HG02884 (cell line): ENCODE measurements around the gene KLRB1.
"Not testable (repeated sequence)": the region's sequence is repeated elsewhere in the genome, so short reads cannot be mapped to it uniquely, and the experiment has no call there.

ENCODE experiments used
- ATAC-seq: cut with Tn5 transposase; IDR thresholded peaks from one replicate; pipeline ENCODE4 v1.9.1; 2021; ENCODE audit warnings: mild to moderate bottlenecking, moderate library complexity; ENCODE audit not compliant: unreplicated experiment

The KLRB1 gene

GRCh38 chr12:9545489-9545888, 62.2 kb downstream of the KLRB1 start:
- ATAC-seq, result not testable (repeated sequence)
